ENCODE measurements around the gene UGGT1. TPM values are rescaled to one million over a fixed set of nuclear protein-coding genes. Genes with fewer than 3 reads are reported as not detected.

The UGGT1 gene, protein sequence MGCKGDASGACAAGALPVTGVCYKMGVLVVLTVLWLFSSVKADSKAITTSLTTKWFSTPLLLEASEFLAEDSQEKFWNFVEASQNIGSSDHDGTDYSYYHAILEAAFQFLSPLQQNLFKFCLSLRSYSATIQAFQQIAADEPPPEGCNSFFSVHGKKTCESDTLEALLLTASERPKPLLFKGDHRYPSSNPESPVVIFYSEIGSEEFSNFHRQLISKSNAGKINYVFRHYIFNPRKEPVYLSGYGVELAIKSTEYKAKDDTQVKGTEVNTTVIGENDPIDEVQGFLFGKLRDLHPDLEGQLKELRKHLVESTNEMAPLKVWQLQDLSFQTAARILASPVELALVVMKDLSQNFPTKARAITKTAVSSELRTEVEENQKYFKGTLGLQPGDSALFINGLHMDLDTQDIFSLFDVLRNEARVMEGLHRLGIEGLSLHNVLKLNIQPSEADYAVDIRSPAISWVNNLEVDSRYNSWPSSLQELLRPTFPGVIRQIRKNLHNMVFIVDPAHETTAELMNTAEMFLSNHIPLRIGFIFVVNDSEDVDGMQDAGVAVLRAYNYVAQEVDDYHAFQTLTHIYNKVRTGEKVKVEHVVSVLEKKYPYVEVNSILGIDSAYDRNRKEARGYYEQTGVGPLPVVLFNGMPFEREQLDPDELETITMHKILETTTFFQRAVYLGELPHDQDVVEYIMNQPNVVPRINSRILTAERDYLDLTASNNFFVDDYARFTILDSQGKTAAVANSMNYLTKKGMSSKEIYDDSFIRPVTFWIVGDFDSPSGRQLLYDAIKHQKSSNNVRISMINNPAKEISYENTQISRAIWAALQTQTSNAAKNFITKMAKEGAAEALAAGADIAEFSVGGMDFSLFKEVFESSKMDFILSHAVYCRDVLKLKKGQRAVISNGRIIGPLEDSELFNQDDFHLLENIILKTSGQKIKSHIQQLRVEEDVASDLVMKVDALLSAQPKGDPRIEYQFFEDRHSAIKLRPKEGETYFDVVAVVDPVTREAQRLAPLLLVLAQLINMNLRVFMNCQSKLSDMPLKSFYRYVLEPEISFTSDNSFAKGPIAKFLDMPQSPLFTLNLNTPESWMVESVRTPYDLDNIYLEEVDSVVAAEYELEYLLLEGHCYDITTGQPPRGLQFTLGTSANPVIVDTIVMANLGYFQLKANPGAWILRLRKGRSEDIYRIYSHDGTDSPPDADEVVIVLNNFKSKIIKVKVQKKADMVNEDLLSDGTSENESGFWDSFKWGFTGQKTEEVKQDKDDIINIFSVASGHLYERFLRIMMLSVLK (N-terminal part only)
- 10 to 100 TPM in 5 of 6 donors, under 1 TPM in 1; 0.71 to 18.0 (median 11.3) TPM for polyA plus RNA-seq (ENCODE audit: low read depth in 6 of 6)

DNA sequence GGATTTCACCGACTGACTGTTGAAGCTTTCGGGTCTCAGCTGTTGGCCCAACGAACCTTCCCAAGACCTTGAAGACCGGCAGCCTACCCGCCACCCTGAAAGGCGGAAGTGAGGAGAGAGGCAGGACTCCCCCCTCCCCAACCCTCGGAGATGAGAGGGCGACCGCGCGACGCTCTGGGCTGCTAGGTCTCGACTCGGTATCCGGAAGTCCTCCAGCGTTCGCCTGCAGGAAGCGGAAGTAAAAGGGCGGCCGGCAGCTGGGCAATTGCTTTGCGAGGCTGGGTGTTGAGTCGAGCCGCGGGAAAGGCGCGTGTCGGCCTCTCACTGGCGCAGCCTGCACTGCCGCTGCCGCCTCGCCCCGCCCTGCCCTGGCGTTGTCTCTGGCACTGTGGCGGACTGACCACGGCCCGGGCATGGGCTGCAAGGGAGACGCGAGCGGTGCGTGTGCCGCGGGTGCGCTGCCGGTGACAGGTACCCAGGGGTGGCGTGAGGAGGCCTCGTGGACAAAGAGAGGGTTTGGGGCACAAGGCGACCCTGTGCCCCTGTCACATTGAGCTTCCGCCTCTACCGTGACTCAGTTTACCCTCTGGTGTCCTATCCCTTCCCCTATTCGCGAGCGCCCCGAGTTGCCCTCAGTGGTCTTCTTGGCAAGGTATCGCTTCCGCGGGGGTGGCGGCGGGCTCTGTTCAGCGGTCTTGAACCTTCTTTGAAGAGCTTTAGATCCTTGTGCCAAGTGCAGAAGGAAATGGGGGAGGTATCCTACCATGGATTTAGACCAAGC, at the start of gene UGGT1:
Gene UGGT1 (plus strand): TSS at position 256 of the 781 bp plus-strand sequence. CDS start 158 bp downstream, at position 414.
- Mint-ChIP-seq H3K27ac (peak within 1 kb of the TSS; percentile 88 to 97 (median 93)), H3K4me1 (peaks cover 24 to 53% (median 24%) of the 10 kb centered on the region in 3 donors), H3K36me3 (no peaks in the 10 kb centered on the region), H3K4me3 (peak within 1 kb of the TSS; percentile 91 to 98 (median 96)), H3K9me3 (no peaks in the 10 kb centered on the region), H3K27me3 (peaks cover 2 to 4% (median 2%) of the 10 kb centered on the region in 3 donors)
- peak; percentile 96 to 97 for ATAC-seq (ENCODE audit: low read depth in 2 of 2)
- DNase-seq: peak; percentile 93

DNA sequence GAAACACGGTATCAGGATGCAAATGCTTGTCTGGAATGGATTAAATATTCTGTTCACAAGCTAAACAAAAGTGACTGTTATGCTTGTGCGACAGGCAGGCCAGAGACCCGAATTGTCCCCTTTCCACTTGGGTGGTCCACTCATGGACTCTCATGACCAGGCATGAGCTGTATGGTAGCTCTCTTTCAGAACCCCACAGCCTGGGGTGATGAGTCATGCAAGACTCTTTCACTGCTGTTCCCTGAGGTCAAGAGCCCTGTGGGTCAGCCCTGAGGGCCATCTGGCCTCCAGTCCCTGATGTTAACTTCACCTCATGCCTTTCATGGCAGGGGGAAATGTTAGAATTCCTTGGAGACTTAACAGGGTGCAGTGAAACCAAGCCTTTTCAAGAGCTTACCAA, 49.4 kb upstream of the UGGT1 start:
- ATAC-seq (ENCODE audit: low read depth in 2 of 2) (no peak), DNase-seq (no peak)
- peaks cover 28 to 77% (median 44%) of the 10 kb centered on the region in 7 donors for H3K9me3 Mint-ChIP-seq
- no peak overlapping the region for H3K27ac Mint-ChIP-seq
- no peak overlapping the region for H3K4me3 Mint-ChIP-seq
- no peaks in the 10 kb centered on the region for H3K4me1 Mint-ChIP-seq
- H3K27me3 Mint-ChIP-seq: peaks cover 15 to 49% (median 23%) of the 10 kb centered on the region in 3 donors
- peaks cover 27 to 37% of the 10 kb centered on the region in 2 donors for H3K36me3 Mint-ChIP-seq

DNA sequence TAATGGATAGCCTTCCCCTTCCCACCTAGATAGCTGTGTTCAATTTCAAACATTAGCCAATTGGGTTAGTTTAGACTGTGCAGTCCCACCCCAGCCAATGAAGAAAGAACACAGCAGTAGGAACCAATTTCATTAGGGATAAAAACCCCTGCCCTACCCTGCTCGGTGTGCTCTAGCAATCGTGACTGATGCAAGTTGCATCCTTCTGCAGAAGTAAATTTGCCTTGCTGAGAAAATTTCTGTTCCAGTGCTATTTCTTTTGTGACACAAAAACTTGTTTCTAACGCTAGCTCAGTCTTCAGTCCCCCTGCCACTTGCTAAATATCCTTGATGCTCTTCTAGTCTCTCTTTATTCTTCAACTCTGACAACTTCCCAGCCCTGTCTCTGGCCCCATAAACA, 48.0 kb upstream of the UGGT1 start:
- Mint-ChIP-seq H3K9me3 (peaks cover 16 to 72% (median 31%) of the 10 kb centered on the region in 7 donors), H3K36me3 (peaks cover 22 to 23% of the 10 kb centered on the region in 2 donors), H3K27ac (no peak overlapping the region), H3K4me1 (no peaks in the 10 kb centered on the region), H3K27me3 (peaks cover 18 to 58% (median 23%) of the 10 kb centered on the region in 3 donors), H3K4me3 (peak overlapping the region in 1 of 8 donors; percentile 48)
- DNase-seq (no peak), ATAC-seq (ENCODE audit: low read depth in 2 of 2) (no peak)

DNA sequence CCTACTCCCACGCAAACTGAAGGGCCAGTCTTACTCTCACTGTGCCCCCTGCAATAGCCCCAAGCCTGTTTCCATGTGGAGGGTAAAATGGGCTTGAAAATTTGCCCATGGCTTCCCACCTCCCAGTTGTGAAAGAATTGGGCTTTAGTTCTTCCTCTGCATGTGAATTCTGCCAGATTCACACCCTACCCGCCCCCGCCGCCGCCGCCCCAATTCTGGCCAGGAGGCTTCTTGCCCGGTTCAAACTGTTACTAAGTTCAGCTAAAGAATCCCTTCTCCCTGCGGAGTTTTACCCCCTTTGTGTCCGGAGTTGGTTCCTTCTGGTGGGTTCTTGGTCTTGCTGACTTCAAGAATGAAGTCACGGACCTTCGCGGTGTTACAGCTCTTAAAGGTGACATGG, 37.7 kb upstream of the UGGT1 start:
- Mint-ChIP-seq H3K27ac (peak overlapping the region in 1 of 6 donors; percentile 72), H3K9me3 (peaks cover 4 to 32% (median 21%) of the 10 kb centered on the region in 7 donors), H3K4me3 (no peak overlapping the region), H3K27me3 (peaks cover 27 to 67% (median 51%) of the 10 kb centered on the region in 3 donors), H3K4me1 (no peaks in the 10 kb centered on the region), H3K36me3 (peaks cover 5 to 21% of the 10 kb centered on the region in 2 donors)
- no peak for ATAC-seq (ENCODE audit: low read depth in 2 of 2)
- no peak for DNase-seq

DNA sequence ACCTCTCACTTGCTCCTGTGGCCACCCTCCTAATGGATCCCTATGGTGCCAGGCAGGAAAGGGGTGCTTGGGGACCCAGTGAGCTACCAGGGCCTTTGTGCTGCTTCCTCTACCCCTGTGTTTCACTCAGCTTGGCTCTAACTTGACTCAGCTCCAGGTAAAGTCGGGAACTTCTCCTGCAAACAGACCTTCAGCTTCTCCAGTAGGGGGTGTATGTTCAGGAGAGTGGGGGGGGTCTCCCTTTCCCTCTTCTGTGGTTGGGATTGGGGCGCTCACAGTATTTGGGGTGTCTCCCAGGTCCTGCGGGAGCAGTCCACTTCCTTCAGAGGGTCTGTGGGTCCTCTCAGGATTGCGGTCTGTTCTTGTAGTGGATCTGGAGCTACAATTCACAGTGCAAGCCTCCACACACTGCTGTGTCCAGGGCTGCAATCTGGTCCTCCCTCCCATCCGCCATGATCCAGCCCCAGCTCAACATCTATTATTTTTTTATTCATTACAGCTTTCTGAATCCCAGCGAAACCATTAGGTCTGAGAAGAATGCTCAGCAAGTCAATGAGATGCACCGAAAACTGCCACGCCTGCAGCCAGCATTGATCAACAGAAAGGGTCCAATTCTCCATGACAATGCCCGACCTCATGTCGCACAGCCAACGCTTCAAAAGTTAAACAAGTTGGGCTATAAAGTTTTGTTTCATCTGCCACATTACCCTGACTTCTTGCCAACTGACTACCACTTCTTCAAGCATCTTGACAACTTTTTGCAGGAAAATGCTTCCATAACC, 36.7 kb upstream of the UGGT1 start:
- peaks cover 4 to 25% (median 16%) of the 10 kb centered on the region in 7 donors for H3K9me3 Mint-ChIP-seq
- no peak overlapping the region for H3K27ac Mint-ChIP-seq
- DNase-seq: no peak
- no peak overlapping the region for H3K4me3 Mint-ChIP-seq
- peaks cover 5 to 19% of the 10 kb centered on the region in 2 donors for H3K36me3 Mint-ChIP-seq
- no peaks in the 10 kb centered on the region for H3K4me1 Mint-ChIP-seq
- H3K27me3 Mint-ChIP-seq: peaks cover 21 to 59% (median 51%) of the 10 kb centered on the region in 3 donors
- ATAC-seq (ENCODE audit: low read depth in 2 of 2): no peak

DNA sequence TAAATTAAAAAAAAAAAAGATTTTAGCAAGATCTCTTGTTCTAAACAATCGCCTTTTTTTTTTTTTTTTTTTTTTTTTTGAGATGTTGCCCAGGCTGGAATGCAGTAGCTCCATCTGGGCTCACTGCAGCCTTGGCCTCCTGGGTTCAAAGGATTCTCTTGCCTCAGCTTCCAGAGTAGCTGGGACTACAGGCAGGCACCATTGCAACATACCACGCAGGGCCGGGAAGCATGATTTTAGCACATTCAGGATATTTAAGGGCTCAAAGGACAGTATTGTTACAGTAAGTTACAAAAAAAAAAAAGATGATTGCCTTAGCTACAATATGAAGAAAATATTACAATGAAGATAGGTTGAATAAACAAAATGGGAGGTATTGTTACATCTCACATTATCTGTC, 33.7 kb upstream of the UGGT1 start:
- Mint-ChIP-seq H3K27ac (no peak overlapping the region), H3K27me3 (peaks cover 13 to 32% (median 24%) of the 10 kb centered on the region in 3 donors), H3K36me3 (no peaks in the 10 kb centered on the region), H3K9me3 (peaks cover 0 to 6% (median 0%) of the 10 kb centered on the region in 7 donors), H3K4me1 (no peaks in the 10 kb centered on the region), H3K4me3 (no peak overlapping the region)
- no peak for ATAC-seq (ENCODE audit: low read depth in 2 of 2)
- no peak for DNase-seq

DNA sequence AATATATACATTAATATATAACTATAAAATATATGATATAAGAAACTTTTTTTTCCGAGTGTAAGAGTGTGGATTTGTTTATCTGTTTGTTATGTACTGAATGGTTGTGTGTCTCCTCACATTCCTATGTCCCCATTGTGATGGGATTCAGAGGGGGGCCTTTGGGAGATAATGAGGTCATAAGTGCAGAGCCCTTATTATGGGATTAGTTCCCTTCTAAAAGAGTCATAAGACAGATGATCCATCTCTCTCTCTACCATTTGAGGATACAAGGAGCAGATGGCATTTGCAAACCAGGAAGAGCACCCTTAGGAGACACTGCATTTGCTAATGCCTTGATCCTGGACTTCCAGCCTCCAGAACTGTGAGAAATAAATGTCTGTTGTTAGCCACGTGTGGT, 32.9 kb upstream of the UGGT1 start:
- H3K4me1 Mint-ChIP-seq: no peaks in the 10 kb centered on the region
- H3K27me3 Mint-ChIP-seq: peaks cover 10 to 26% (median 17%) of the 10 kb centered on the region in 3 donors
- DNase-seq: no peak
- ATAC-seq (ENCODE audit: low read depth in 2 of 2): no peak
- H3K4me3 Mint-ChIP-seq: no peak overlapping the region
- peaks cover 0 to 6% (median 0%) of the 10 kb centered on the region in 7 donors for H3K9me3 Mint-ChIP-seq
- no peaks in the 10 kb centered on the region for H3K36me3 Mint-ChIP-seq
- H3K27ac Mint-ChIP-seq: no peak overlapping the region

DNA sequence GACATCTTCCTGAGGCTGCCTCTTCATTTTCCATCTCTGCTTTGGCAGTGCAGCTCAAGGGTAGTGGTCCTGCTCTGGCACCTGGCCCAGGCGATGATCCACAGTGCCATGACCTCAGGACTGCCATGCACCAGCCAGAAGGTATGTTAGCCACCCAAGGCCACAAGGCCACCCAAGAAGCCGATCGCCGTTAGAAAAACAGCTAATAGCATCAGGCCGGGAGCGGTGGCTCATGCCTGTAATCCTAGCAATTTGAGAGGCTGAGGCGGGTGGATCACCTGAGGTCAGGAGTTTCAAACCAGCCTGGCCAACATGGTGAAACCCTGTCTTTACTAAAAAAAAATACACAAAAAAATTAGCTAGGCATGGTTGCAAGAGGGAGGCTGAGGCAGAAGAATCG, 28.4 kb upstream of the UGGT1 start:
- DNase-seq (no peak), ATAC-seq (ENCODE audit: low read depth in 2 of 2) (no peak)
- no peaks in the 10 kb centered on the region for H3K9me3 Mint-ChIP-seq
- H3K27me3 Mint-ChIP-seq: peaks cover 0 to 6% (median 0%) of the 10 kb centered on the region in 3 donors
- H3K4me1 Mint-ChIP-seq: no peaks in the 10 kb centered on the region
- peak overlapping the region in 1 of 6 donors; percentile 6 for H3K27ac Mint-ChIP-seq
- no peak overlapping the region for H3K4me3 Mint-ChIP-seq
- no peaks in the 10 kb centered on the region for H3K36me3 Mint-ChIP-seq

DNA sequence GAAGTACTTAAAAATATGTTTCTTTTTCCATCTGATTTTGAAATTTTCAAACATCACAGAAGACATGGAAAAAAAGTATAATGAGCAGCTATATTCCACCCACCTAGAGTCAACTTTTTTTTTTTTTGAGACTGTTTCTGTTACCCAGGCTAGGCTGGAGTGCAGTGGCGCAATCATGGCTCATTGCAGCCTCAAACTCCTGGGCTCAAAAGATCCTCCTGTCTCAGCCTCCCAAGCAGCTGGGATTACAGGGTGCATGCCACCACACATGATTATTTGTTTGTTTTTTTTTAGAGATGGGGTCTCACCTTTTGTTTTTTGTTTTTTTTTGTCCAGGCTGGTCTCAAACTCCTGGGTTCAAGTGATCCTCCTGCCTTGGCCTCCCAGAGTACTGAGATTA, 26.6 kb upstream of the UGGT1 start:
- Mint-ChIP-seq H3K27me3 (peaks cover 0 to 6% (median 6%) of the 10 kb centered on the region in 3 donors), H3K4me1 (no peaks in the 10 kb centered on the region), H3K27ac (no peak overlapping the region), H3K4me3 (no peak overlapping the region), H3K9me3 (no peaks in the 10 kb centered on the region), H3K36me3 (no peaks in the 10 kb centered on the region)
- ATAC-seq (ENCODE audit: low read depth in 2 of 2) (no peak), DNase-seq (no peak)

DNA sequence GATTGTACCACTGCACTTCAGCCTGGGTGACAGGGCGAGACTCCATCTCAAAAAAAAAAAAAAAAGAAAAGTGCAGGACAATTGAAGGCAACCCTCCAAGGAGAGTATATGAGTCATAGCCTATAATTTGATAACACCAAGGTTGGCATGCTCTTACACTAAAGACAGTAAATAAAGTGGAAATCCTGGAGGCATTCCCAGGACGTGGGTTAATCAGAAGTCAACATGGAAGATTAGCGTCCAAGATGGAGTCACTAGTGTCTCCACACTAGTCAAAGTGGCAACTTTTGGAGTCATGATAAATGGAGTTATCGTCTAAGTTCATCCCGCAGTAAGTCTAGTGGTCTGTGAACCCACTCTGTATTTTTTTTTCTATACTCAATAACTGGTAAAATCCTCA, 21.2 kb upstream of the UGGT1 start:
- H3K4me3 Mint-ChIP-seq: no peak overlapping the region
- no peak for ATAC-seq (ENCODE audit: low read depth in 2 of 2)

DNA sequence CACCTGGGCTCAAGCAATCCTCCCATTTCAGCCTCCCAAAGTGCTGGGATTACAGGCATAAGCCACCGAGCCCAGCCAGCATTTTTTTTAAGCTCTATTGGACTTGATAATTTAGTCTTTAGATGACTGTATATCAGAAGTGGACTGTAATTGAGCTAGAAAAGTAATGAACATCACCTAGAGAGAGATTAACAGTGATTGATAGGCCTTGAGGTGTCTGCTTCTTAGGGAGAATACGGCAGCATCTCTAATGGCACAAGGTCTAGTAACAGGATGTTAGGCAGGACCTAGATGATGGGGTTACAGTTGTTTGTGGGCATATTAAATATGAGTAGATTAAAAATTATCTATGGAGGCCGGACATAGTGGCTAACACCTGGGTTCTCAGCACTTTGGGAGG, 17.7 kb upstream of the UGGT1 start:
- Mint-ChIP-seq H3K27ac (no peak overlapping the region), H3K36me3 (no peaks in the 10 kb centered on the region), H3K4me1 (peaks cover 0 to 4% (median 2%) of the 10 kb centered on the region in 3 donors), H3K9me3 (peaks cover 0 to 4% (median 0%) of the 10 kb centered on the region in 7 donors), H3K27me3 (peaks cover 0 to 6% (median 0%) of the 10 kb centered on the region in 3 donors), H3K4me3 (no peak overlapping the region)
- ATAC-seq (ENCODE audit: low read depth in 2 of 2): no peak
- no peak for DNase-seq

More for the DNA sequence above, 21.2 kb upstream of the UGGT1 start:
- Mint-ChIP-seq H3K27ac (no peak overlapping the region), H3K4me1 (no peaks in the 10 kb centered on the region), H3K36me3 (no peaks in the 10 kb centered on the region), H3K27me3 (peaks cover 0 to 6% (median 0%) of the 10 kb centered on the region in 3 donors), H3K9me3 (no peaks in the 10 kb centered on the region)
- no peak for DNase-seq
